ENCODE data around the gene ATXN7L1. TPM values are rescaled to one million over a fixed set of nuclear protein-coding genes. Genes with fewer than 3 reads are reported as not detected.

Gene ATXN7L1
- total and polyA plus RNA-seq, 3 experiments from 2014 or later = 9.0 to 18.0 (median 9.7) TPM

DNA sequence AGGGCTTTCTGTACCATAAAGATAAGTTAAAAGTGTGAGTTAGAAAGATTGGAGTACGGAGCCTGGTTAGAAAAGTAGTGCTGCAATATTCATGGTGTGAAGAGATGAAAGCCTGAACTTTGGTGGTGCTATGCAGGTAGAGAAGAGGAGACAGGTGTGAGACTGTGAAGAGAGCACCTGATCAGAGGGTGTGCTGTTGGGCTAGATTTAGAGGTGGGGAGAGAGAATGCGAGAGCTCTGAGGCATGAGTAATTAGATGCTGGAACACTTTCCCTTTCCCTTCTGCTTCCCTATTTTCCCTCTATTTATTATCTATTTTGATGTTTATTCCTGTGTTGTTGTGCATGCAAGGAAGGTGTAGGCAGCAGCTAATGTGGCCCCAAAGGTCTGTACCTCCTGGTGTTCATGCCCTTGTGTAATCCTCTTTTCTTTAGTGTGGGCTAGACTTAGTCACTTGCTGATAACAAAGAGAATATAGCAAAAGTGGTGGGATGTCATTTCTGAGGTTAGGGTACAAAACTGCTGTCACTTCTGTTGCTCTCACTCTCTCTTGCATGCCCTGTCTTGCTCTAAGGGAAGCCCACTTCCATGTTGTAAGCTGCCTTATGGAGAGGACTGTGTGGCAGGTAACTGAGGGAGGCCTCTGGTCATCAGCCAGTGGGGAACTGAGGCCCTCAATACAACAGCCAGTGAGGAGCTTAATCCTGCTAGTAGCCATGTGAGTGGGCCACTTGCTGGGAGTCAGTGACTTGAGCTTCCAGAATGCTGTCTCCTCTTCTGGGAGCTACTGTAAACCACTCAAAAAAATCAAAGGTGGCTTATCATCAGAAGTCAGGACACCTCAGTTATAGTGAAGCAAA is 2.6 kb upstream of the ATXN7L1 start:
- no peak overlapping the region for H3K4me3 ChIP-seq (ENCODE audit: low read length)

DNA sequence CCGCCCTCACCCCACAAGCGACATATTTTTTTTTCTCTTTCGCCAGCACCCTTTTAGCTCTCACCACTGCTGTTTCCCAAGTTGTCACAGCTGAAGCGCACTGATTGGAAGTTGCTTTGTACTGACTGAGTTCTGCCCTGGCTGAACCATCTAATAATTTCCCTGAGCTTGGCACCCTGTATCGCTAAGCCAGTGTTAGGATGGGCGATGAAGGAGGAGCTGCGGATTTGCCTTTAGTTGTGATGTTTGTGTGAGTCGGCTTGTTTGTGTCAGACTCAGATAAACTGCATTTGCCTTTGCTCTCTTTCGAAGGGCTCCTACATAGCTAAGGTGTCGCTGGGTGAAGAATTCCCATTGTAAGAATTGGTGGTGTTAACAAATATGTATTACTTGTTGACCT is 1.3 kb upstream of the ATXN7L1 start:
- CTCF ChIA-PET = interaction anchor here (0.9 to 3.6 kb wide), 19 partner anchors 10 to 221 kb away, joined by 3 to 30 read pairs (median 5); no protein-coding TSS in a partner anchor
- peaks cover 42 to 77% (median 77%) of the 10 kb centered on the region in 3 donors for H3K4me1 Mint-ChIP-seq
- H3K4me3 ChIP-seq (ENCODE audit: low read length) = peak overlapping the region; percentile 70

More for the DNA sequence above, 2.6 kb upstream of the ATXN7L1 start:
- H3K27ac ChIP-seq (ENCODE audit: low read depth, low read length) = no peak overlapping the region
- peak overlapping the region; percentile 48 to 95 (median 88) for H3K4me3 Mint-ChIP-seq
- no peak for DNase-seq
- H3K4me1 ChIP-seq (ENCODE audit: insufficient read depth, low read length) = peaks cover 46% of the 10 kb centered on the region
- H3K9me3 ChIP-seq (ENCODE audit: low read length) = no peaks in the 10 kb centered on the region
- ChIA-PET CTCF (interaction anchor here (0.6 to 3.6 kb wide), 7 partner anchors 29 to 164 kb away, joined by 3 to 30 read pairs (median 5); no protein-coding TSS in a partner anchor), POLR2A (no interaction called here)
- peak overlapping the region in 4 of 8 donors; percentile 0 to 53 (median 29) for H3K27ac Mint-ChIP-seq
- no peaks in the 10 kb centered on the region for H3K9me3 Mint-ChIP-seq
- no peaks in the 10 kb centered on the region for H3K27me3 Mint-ChIP-seq
- no peaks in the 10 kb centered on the region for H3K27me3 ChIP-seq (ENCODE audit: insufficient read depth, low read length, poor library complexity, severe bottlenecking)
- H3K36me3 ChIP-seq (ENCODE audit: insufficient read depth, low read length) = no peaks in the 10 kb centered on the region
- H3K4me1 Mint-ChIP-seq = peaks cover 42 to 70% (median 67%) of the 10 kb centered on the region in 3 donors
- peaks cover 0 to 8% (median 0%) of the 10 kb centered on the region in 3 donors for H3K36me3 Mint-ChIP-seq

DNA sequence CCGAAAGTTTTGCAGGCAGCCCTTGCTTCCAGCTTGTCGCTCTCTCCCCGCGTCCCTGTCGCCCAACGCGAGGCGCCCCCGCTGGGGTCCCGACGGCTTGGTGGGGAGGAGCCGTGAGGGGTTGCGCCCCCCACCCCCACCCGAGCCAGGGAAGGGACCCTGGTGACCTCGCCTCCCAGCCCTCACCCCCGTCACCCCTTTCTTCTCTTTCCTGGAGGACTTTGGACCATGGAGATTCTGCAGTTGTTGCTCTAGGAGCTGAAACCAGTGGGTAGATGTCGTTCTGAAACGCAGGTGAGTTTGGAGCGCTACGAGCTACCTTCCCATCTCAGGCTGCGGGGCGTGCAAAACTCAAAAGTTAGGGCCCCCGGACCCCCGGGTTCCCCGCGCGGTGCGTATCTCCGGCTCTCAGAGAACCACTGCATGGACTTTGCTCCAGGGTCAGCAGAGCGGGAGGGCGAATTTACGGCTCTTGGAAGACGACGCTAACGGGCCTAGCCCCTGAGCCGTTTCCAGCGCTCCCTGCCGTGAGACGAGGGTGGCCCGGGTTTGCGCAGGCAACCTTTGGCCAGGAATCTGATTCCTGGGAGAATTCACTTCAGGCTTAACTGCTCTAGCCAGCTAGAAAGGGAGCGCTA is 684 bp upstream of the ATXN7L1 start:
- Mint-ChIP-seq H3K27me3 (no peaks in the 10 kb centered on the region), H3K4me1 (peaks cover 46 to 84% (median 83%) of the 10 kb centered on the region in 3 donors), H3K36me3 (peaks cover 0 to 17% (median 4%) of the 10 kb centered on the region in 3 donors), H3K9me3 (no peaks in the 10 kb centered on the region), H3K27ac (peak overlapping the region in 6 of 8 donors; percentile 61 to 92 (median 80)), H3K4me3 (peak overlapping the region; percentile 86 to 95 (median 89))
- Histone ChIP-seq H3K9me3 (ENCODE audit: low read length) (no peaks in the 10 kb centered on the region), H3K36me3 (ENCODE audit: insufficient read depth, low read length) (no peaks in the 10 kb centered on the region), H3K27me3 (ENCODE audit: insufficient read depth, low read length, poor library complexity, severe bottlenecking) (no peaks in the 10 kb centered on the region), H3K4me1 (ENCODE audit: insufficient read depth, low read length) (peaks cover 46% of the 10 kb centered on the region), H3K4me3 (ENCODE audit: low read length) (peak overlapping the region; percentile 70), H3K27ac (ENCODE audit: low read depth, low read length) (no peak overlapping the region)
- ChIA-PET POLR2A (interaction anchor here (0.6 to 1.2 kb wide), 3 partner anchors 68 to 250 kb away, joined by 3 read pairs; no protein-coding TSS in a partner anchor), CTCF (interaction anchor here (0.7 to 3.6 kb wide), 20 partner anchors 8 to 220 kb away, joined by 3 to 30 read pairs (median 5); no protein-coding TSS in a partner anchor)
- peak in 2 of 5 donors; percentile 2 to 34 for DNase-seq

More for the DNA sequence above, 1.3 kb upstream of the ATXN7L1 start:
- peaks cover 0 to 13% (median 0%) of the 10 kb centered on the region in 3 donors for H3K36me3 Mint-ChIP-seq
- peak overlapping the region in 6 of 8 donors; percentile 4 to 92 (median 80) for H3K27ac Mint-ChIP-seq
- no peaks in the 10 kb centered on the region for H3K36me3 ChIP-seq (ENCODE audit: insufficient read depth, low read length)
- POLR2A ChIA-PET = no interaction called here
- DNase-seq = no peak
- H3K27ac ChIP-seq (ENCODE audit: low read depth, low read length) = no peak overlapping the region
- no peaks in the 10 kb centered on the region for H3K9me3 ChIP-seq (ENCODE audit: low read length)
- peak overlapping the region; percentile 86 to 95 (median 89) for H3K4me3 Mint-ChIP-seq
- no peaks in the 10 kb centered on the region for H3K27me3 Mint-ChIP-seq
- no peaks in the 10 kb centered on the region for H3K9me3 Mint-ChIP-seq
- H3K27me3 ChIP-seq (ENCODE audit: insufficient read depth, low read length, poor library complexity, severe bottlenecking) = no peaks in the 10 kb centered on the region
- H3K4me1 ChIP-seq (ENCODE audit: insufficient read depth, low read length) = peaks cover 46% of the 10 kb centered on the region

DNA sequence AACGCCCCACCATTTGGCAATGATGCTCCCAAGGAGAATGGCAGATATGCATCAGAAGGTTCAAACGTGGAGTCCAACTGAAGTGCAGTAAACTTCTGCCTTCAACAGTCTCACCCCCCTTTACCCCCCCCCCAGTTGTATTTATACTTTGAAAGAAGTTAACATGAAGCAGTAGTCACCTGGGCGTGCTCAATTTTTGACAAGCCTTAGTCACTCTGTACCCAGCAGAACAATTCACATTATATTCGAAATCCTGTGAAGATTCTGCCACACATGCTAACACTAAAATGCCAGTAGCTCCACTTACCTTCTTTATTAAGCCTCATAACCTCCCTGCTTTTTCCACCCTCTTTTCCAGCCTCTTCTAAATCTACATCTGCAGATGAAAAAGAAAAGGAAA is 894 bp downstream of the ATXN7L1 start:
- Mint-ChIP-seq H3K4me1 (peaks cover 44 to 71% (median 71%) of the 10 kb centered on the region in 3 donors), H3K4me3 (peak overlapping the region; percentile 96 to 100 (median 98)), H3K36me3 (peaks cover 0 to 17% (median 7%) of the 10 kb centered on the region in 3 donors), H3K9me3 (no peaks in the 10 kb centered on the region), H3K27me3 (no peaks in the 10 kb centered on the region), H3K27ac (peak overlapping the region in 6 of 8 donors; percentile 4 to 98 (median 94))
- Histone ChIP-seq H3K36me3 (ENCODE audit: insufficient read depth, low read length) (no peaks in the 10 kb centered on the region), H3K4me3 (ENCODE audit: low read length) (peak overlapping the region; percentile 91), H3K27me3 (ENCODE audit: insufficient read depth, low read length, poor library complexity, severe bottlenecking) (no peaks in the 10 kb centered on the region), H3K9me3 (ENCODE audit: low read length) (no peaks in the 10 kb centered on the region), H3K27ac (ENCODE audit: low read depth, low read length) (peak overlapping the region; percentile 73), H3K4me1 (ENCODE audit: insufficient read depth, low read length) (peaks cover 46% of the 10 kb centered on the region)
- POLR2A ChIA-PET = interaction anchor here (0.7 kb wide), 1 partner anchor 46 kb away, joined by 3 read pairs; no protein-coding TSS in a partner anchor
- DNase-seq = no peak
- CTCF ChIA-PET = interaction anchor here (0.7 to 1.8 kb wide), 2 partner anchors 115 to 241 kb away, joined by 3 to 5 read pairs; no protein-coding TSS in a partner anchor

DNA sequence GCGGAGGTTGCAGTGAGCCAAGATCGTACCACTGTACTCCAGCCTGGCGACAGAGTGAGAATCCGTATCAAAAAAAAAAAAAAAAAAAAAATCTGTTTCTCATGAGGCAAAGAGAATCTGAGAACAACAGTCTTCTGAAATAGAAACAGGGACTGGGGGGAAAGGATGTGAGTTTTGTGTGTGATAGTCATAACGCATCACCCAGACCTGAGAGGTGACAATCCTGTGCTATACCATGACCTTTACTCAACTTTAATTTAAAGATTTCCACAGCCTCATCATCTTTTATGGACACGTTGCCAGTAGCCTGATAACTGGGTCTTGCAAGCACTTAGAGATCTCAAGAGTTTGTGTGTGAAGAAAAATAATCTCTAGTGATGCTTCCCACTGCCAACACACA is 2.3 kb downstream of the ATXN7L1 start:
- Histone ChIP-seq H3K27me3 (ENCODE audit: insufficient read depth, low read length, poor library complexity, severe bottlenecking) (no peaks in the 10 kb centered on the region), H3K4me1 (ENCODE audit: insufficient read depth, low read length) (peaks cover 41% of the 10 kb centered on the region), H3K36me3 (ENCODE audit: insufficient read depth, low read length) (no peaks in the 10 kb centered on the region), H3K27ac (ENCODE audit: low read depth, low read length) (no peak overlapping the region), H3K9me3 (ENCODE audit: low read length) (no peaks in the 10 kb centered on the region), H3K4me3 (ENCODE audit: low read length) (no peak overlapping the region)
- CTCF ChIA-PET = interaction anchor here (1.3 to 1.8 kb wide), 2 partner anchors 19 to 114 kb away, joined by 3 to 5 read pairs; no protein-coding TSS in a partner anchor
- Mint-ChIP-seq H3K27ac (peak overlapping the region in 3 of 8 donors; percentile 8 to 33 (median 11)), H3K4me1 (peaks cover 42 to 63% (median 59%) of the 10 kb centered on the region in 3 donors), H3K4me3 (peak overlapping the region in 5 of 7 donors; percentile 4 to 98 (median 68)), H3K27me3 (no peaks in the 10 kb centered on the region), H3K36me3 (peaks cover 0 to 17% (median 11%) of the 10 kb centered on the region in 3 donors), H3K9me3 (no peaks in the 10 kb centered on the region)
- DNase-seq = no peak
- POLR2A ChIA-PET = no interaction called here

DNA sequence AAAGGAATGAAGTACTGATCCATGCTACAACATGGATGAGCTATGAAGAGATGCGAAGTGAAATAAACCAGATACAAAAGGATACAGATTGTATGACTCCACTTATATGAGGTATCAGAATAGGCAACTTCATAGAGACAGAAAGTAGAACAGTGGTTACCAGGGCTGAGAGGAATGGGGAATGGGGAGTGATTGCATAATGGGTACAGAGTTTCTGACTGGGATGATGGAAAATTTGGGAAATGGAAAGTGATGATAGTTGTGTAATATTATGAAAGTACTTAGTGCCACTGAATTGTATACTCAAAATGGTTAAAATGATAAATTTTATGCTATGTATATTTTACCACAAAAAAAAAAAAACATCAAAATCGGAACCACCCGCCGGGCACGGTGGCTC is 3.9 kb downstream of the ATXN7L1 start:
- no peaks in the 10 kb centered on the region for H3K9me3 ChIP-seq (ENCODE audit: low read length)
- H3K4me1 ChIP-seq (ENCODE audit: insufficient read depth, low read length) = peaks cover 25% of the 10 kb centered on the region
- Mint-ChIP-seq H3K9me3 (no peaks in the 10 kb centered on the region), H3K27me3 (no peaks in the 10 kb centered on the region), H3K36me3 (peaks cover 6 to 20% (median 14%) of the 10 kb centered on the region in 3 donors), H3K4me1 (peaks cover 28 to 48% (median 43%) of the 10 kb centered on the region in 3 donors), H3K27ac (no peak overlapping the region), H3K4me3 (peak overlapping the region in 2 of 7 donors; percentile 2 to 12)
- DNase-seq = no peak
- ChIA-PET CTCF (interaction anchor here (1.8 kb wide), 1 partner anchor 21 kb away, joined by 4 read pairs; no protein-coding TSS in a partner anchor), POLR2A (no interaction called here)
- H3K36me3 ChIP-seq (ENCODE audit: insufficient read depth, low read length) = no peaks in the 10 kb centered on the region
- no peak overlapping the region for H3K4me3 ChIP-seq (ENCODE audit: low read length)
- H3K27me3 ChIP-seq (ENCODE audit: insufficient read depth, low read length, poor library complexity, severe bottlenecking) = no peaks in the 10 kb centered on the region
- H3K27ac ChIP-seq (ENCODE audit: low read depth, low read length) = no peak overlapping the region

DNA sequence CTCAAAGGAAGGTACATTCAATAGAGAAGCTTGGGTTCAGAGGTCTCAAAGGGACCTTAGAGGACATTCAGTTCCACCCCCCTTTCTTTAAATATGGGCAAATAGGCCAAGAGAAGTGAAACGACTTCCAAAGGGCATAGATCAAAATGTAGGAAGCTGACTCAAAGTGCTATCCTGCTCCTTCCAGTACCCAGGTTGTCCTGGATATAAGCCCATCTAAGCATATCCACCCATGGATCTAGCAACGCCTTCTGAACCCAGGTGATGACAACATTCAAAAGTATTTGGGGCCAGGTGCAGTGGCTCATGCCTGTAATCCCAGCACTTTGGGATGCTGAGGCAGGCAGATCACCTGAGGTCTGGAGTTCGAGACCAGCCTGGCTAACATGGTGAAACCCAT is 5.3 kb downstream of the ATXN7L1 start:
- CTCF ChIA-PET = no interaction called here
- H3K36me3 Mint-ChIP-seq = peaks cover 10 to 21% (median 16%) of the 10 kb centered on the region in 3 donors
- H3K27ac Mint-ChIP-seq = no peak overlapping the region
- H3K27ac ChIP-seq (ENCODE audit: low read depth, low read length) = no peak overlapping the region
- no peaks in the 10 kb centered on the region for H3K9me3 Mint-ChIP-seq
- H3K27me3 ChIP-seq (ENCODE audit: insufficient read depth, low read length, poor library complexity, severe bottlenecking) = no peaks in the 10 kb centered on the region
- peaks cover 26 to 49% (median 38%) of the 10 kb centered on the region in 3 donors for H3K4me1 Mint-ChIP-seq
- H3K9me3 ChIP-seq (ENCODE audit: low read length) = no peaks in the 10 kb centered on the region
- H3K4me3 ChIP-seq (ENCODE audit: low read length) = no peak overlapping the region
- H3K4me3 Mint-ChIP-seq = no peak overlapping the region
- DNase-seq = no peak
- no peaks in the 10 kb centered on the region for H3K36me3 ChIP-seq (ENCODE audit: insufficient read depth, low read length)
- POLR2A ChIA-PET = no interaction called here
- H3K27me3 Mint-ChIP-seq = no peaks in the 10 kb centered on the region
- peaks cover 20% of the 10 kb centered on the region for H3K4me1 ChIP-seq (ENCODE audit: insufficient read depth, low read length)
